SK-N-SH (cell line): ENCODE measurements around the gene RUFY2. TPM values are rescaled to one million over a fixed set of nuclear protein-coding genes. Genes with fewer than 3 reads are reported as not detected.

Source experiments
- CTCF ChIA-PET: fragments of 300-600, 350-600 bp; formaldehyde crosslinking; extraction: SDS; loops from one replicate; lab custom pipeline; 2021; lab: Yijun Ruan, JAX
- POLR2A ChIA-PET: fragments of 350-600 bp; sonication (Branson Sonifier 250); formaldehyde crosslinking; extraction: SDS; loops from one replicate; lab custom pipeline; 2020; ENCODE audit warnings: antibody characterized with exemption, inconsistent platforms; lab: Yijun Ruan, JAX
- DNase-seq: peaks from one replicate; pipeline ENCODE4 v3.0.0; 2012
- H2AFZ ChIP-seq: fragments of 200-600 bp; sonication (generic); 2 replicates; pipeline ENCODE4 v1.8.1; 2016; ENCODE audit warnings: antibody characterized with exemption, mild to moderate bottlenecking, low read depth
- H3F3A ChIP-seq: fragments of 200-600 bp; sonication (generic); replicated peaks from 2 replicates; pipeline ENCODE3; 2016; ENCODE audit warnings: antibody characterized with exemption, mild to moderate bottlenecking; ENCODE audit not compliant: insufficient read depth
- H3K27ac ChIP-seq, 2 experiments: fragments of 200-500 bp in 1 of 2; fragments of 200-600 bp in 1 of 2; sonication (Bioruptor generic) in 1 of 2; sonication (generic), shearing (Covaris generic) in 1 of 2; 2 replicates each; pipeline versions ENCODE4 v1.5.1 to v1.6.1; 2014 to 2016; ENCODE audit warnings: low read depth in 2 of 2, inconsistent platforms in 1 of 2, low read length in 1 of 2, mild to moderate bottlenecking in 1 of 2, mixed read lengths in 1 of 2
- H3K27me3 ChIP-seq: fragments of 200-600 bp; sonication (generic), shearing (Covaris generic); 2 replicates; pipeline ENCODE4 v1.6.1; 2016; ENCODE audit warnings: mixed run types; ENCODE audit not compliant: insufficient read depth
- H3K36me3 ChIP-seq, 2 experiments: fragments of 200-500 bp in 1 of 2; fragments of 200-600 bp in 1 of 2; sonication (Bioruptor generic) in 1 of 2; sonication (generic) in 1 of 2; replicated peaks in 1 of 2; 2 replicates each; pipeline versions ENCODE3 to v1.5.1; 2014 to 2016; ENCODE audit warnings: low read length in 1 of 2, mild to moderate bottlenecking in 1 of 2; ENCODE audit not compliant: insufficient read depth in 2 of 2, control insufficient read depth in 1 of 2
- H3K4me1 ChIP-seq, 2 experiments: fragments of 200-500 bp in 1 of 2; fragments of 200-600 bp in 1 of 2; sonication (Bioruptor generic) in 1 of 2; sonication (generic), shearing (Covaris generic) in 1 of 2; 2 replicates each; pipeline versions ENCODE4 v1.5.1 to v1.6.1; 2014 to 2016; ENCODE audit warnings: low read depth in 1 of 2, low read length in 1 of 2, mixed run types in 1 of 2; ENCODE audit not compliant: insufficient read depth in 2 of 2, control insufficient read depth in 1 of 2
- H3K4me2 ChIP-seq: fragments of 200-600 bp; sonication (generic), shearing (Covaris generic); 2 replicates; pipeline ENCODE4 v1.6.1; 2017; ENCODE audit warnings: mixed run types
- H3K4me3 ChIP-seq, 2 experiments: fragments of 200-500 bp in 1 of 2; fragments of 200-600 bp in 1 of 2; sonication (Bioruptor generic) in 1 of 2; sonication (generic), shearing (Covaris generic) in 1 of 2; 2 replicates each; pipeline versions ENCODE4 v1.5.1 to v1.8.1; 2014 to 2016; ENCODE audit warnings: low read depth in 2 of 2, inconsistent platforms in 1 of 2, low read length in 1 of 2, mild to moderate bottlenecking in 1 of 2, mixed read lengths in 1 of 2, moderate library complexity in 1 of 2
- H3K79me2 ChIP-seq: fragments of 200-600 bp; sonication (generic); 2 replicates; pipeline ENCODE4 v1.8.1; 2017; ENCODE audit warnings: mild to moderate bottlenecking; ENCODE audit not compliant: insufficient read depth
- H3K9ac ChIP-seq: fragments of 200-600 bp; sonication (generic); 2 replicates; pipeline ENCODE4 v1.6.1; 2017; ENCODE audit warnings: mixed run types
- H3K9me2 ChIP-seq: fragments of 200-600 bp; sonication (generic); 2 replicates; pipeline ENCODE4 v1.6.1; 2017; ENCODE audit warnings: mixed run types
- H3K9me3 ChIP-seq: fragments of 200-600 bp; sonication (generic); 2 replicates; pipeline ENCODE4 v1.6.1; 2017; ENCODE audit warnings: mixed run types, mild to moderate bottlenecking, moderate library complexity
- H4K20me1 ChIP-seq: fragments of 200-600 bp; sonication (generic); 2 replicates; pipeline ENCODE4 v1.6.1; 2017; ENCODE audit warnings: mild to moderate bottlenecking, mixed run types; ENCODE audit not compliant: insufficient read depth
- ELF1 ChIP-seq: IDR thresholded peaks from 2 replicates; pipeline ENCODE4 v1.4.0; 2012
- FOXJ3 ChIP-seq: sonication (generic); formaldehyde crosslinking; IDR thresholded peaks from 2 replicates; pipeline ENCODE4 v1.5.1; 2020; ENCODE audit warnings: mild to moderate bottlenecking, missing genetic modification reagents
- FOXM1 ChIP-seq: IDR thresholded peaks from 2 replicates; pipeline ENCODE4 v1.4.0; 2012; ENCODE audit warnings: low read depth, mild to moderate bottlenecking
- GATA2 ChIP-seq: sonication (generic); formaldehyde crosslinking; IDR thresholded peaks from 2 replicates; pipeline ENCODE4 v1.5.0; 2020; ENCODE audit warnings: mild to moderate bottlenecking, missing genetic modification reagents
- IRF3 ChIP-seq: fragments of 150-350 bp; IDR thresholded peaks from 2 replicates; pipeline ENCODE4 v1.6.1; 2016; ENCODE audit warnings: mild to moderate bottlenecking, low read depth, low read length
- JUND ChIP-seq: IDR thresholded peaks from 2 replicates; pipeline ENCODE4 v1.4.0; 2012
- MAX ChIP-seq: IDR thresholded peaks from 2 replicates; pipeline ENCODE4 v1.4.0; 2012; ENCODE audit warnings: low read depth
- MEF2A ChIP-seq: IDR thresholded peaks from 2 replicates; pipeline ENCODE4 v1.4.0; 2012; ENCODE audit warnings: low read depth, borderline replicate concordance
- MXI1 ChIP-seq: IDR thresholded peaks from 2 replicates; pipeline ENCODE4 v1.6.1; 2012; ENCODE audit warnings: mild to moderate bottlenecking, low read depth, low read length, improper control_type of control experiment
- POLR2AphosphoS5 ChIP-seq: IDR thresholded peaks from 2 replicates; pipeline ENCODE4 v1.6.1; 2012; ENCODE audit warnings: low read depth, low read length
- RFX5 ChIP-seq: IDR thresholded peaks from 2 replicates; pipeline ENCODE4 v1.6.1; 2012; ENCODE audit warnings: mild to moderate bottlenecking, improper control_type of control experiment, low read length
- RXRA ChIP-seq: IDR thresholded peaks from 2 replicates; pipeline ENCODE4 v1.4.0; 2012; ENCODE audit warnings: low read depth, mild to moderate bottlenecking, borderline replicate concordance
- SMC3 ChIP-seq: IDR thresholded peaks from 2 replicates; pipeline ENCODE4 v1.6.1; 2012; ENCODE audit warnings: low read depth, low read length, improper control_type of control experiment
- YY1 ChIP-seq: IDR thresholded peaks from 2 replicates; pipeline ENCODE4 v1.4.0; 2012; ENCODE audit warnings: low read depth, mild to moderate bottlenecking
- WGBS: methylation state at CpG from one replicate; pipeline ENCODE4 v1.1.6; 2017; ENCODE audit warnings: low lambda C conversion rate; 5-methylcytosine and 5-hydroxymethylcytosine counted together
- polyA plus RNA-seq, 3 experiments: library from polyadenylated mRNA; depleted of rRNA; stranded (reverse); fragments of >200 nt; gene quantifications; 2 replicates each; pipeline ENCODE4 v1.2.3, GENCODE V29; 2012
- TF ChIP-seq, protein P1 (sequence below): fragments of 200-600 bp; sonication (generic); IDR thresholded peaks from 2 replicates; pipeline ENCODE4 v1.6.1; 2017; ENCODE audit warnings: antibody characterized with exemption, mild to moderate bottlenecking, moderate library complexity
- TF ChIP-seq, protein P2 (sequence below): fragments of 150-350 bp; IDR thresholded peaks from 2 replicates; pipeline ENCODE4 v1.6.1; 2017; ENCODE audit warnings: antibody characterized with exemption, low read length, low read depth, borderline replicate concordance
- TF ChIP-seq, protein P3 (sequence below): IDR thresholded peaks from 2 replicates; pipeline ENCODE4 v1.4.0; 2012; ENCODE audit warnings: low read depth, borderline replicate concordance

RUFY2 gene
- polyA plus RNA-seq, 1 of the 3 experiments (the other 2 are of a cell fraction) = 6.2 TPM

- TF ChIP-seq, protein P1, sequence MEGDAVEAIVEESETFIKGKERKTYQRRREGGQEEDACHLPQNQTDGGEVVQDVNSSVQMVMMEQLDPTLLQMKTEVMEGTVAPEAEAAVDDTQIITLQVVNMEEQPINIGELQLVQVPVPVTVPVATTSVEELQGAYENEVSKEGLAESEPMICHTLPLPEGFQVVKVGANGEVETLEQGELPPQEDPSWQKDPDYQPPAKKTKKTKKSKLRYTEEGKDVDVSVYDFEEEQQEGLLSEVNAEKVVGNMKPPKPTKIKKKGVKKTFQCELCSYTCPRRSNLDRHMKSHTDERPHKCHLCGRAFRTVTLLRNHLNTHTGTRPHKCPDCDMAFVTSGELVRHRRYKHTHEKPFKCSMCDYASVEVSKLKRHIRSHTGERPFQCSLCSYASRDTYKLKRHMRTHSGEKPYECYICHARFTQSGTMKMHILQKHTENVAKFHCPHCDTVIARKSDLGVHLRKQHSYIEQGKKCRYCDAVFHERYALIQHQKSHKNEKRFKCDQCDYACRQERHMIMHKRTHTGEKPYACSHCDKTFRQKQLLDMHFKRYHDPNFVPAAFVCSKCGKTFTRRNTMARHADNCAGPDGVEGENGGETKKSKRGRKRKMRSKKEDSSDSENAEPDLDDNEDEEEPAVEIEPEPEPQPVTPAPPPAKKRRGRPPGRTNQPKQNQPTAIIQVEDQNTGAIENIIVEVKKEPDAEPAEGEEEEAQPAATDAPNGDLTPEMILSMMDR = no peak
- TF ChIP-seq YY1 (no peak), POLR2AphosphoS5 (no peak), MXI1 (no peak), FOXM1 (no peak)
Observed at GRCh38 chr10:68342909-68343516, 64.1 kb downstream of the RUFY2 start (continued).

GRCh38 chr10:68340358-68341080, 66.6 kb downstream of the RUFY2 start:
- H3K27me3 ChIP-seq = no peaks in the 10 kb centered on the region
- no peak overlapping the region for H3K4me2 ChIP-seq
- peaks cover 84% of the 10 kb centered on the region for H3K79me2 ChIP-seq
- POLR2A ChIA-PET = no interaction called here
- H3K9ac ChIP-seq = no peak overlapping the region
- peaks cover 84% of the 10 kb centered on the region for H4K20me1 ChIP-seq
- no peaks in the 10 kb centered on the region for H3K9me3 ChIP-seq
- 94% methylated on average over 8 of the region's 8 CpGs for WGBS
- no peak overlapping the region for H3K27ac ChIP-seq
- no peak overlapping the region for H3K4me3 ChIP-seq
- H3K9me2 ChIP-seq = no peaks in the 10 kb centered on the region
- H3F3A ChIP-seq = peaks cover 64% of the 10 kb centered on the region
- no peak for DNase-seq
- peaks cover 13% of the 10 kb centered on the region in 2 experiments; a peak in 3 of 4 replicates for H3K4me1 ChIP-seq
- H3K36me3 ChIP-seq = peaks cover 91 to 96% of the 10 kb centered on the region in 2 experiments
- TF ChIP-seq GATA2 (CRISPR knock-in tag) (no peak), MEF2A (no peak), RXRA (no peak), ELF1 (no peak), RFX5 (no peak)
- CTCF ChIA-PET = interaction anchor here (1.2 to 2.2 kb wide), 4 partner anchors 8 to 128 kb away, joined by 3 to 13 read pairs (median 8); partner anchors contain the start of gene PBLD
- no peak overlapping the region for H2AFZ ChIP-seq

DNA sequence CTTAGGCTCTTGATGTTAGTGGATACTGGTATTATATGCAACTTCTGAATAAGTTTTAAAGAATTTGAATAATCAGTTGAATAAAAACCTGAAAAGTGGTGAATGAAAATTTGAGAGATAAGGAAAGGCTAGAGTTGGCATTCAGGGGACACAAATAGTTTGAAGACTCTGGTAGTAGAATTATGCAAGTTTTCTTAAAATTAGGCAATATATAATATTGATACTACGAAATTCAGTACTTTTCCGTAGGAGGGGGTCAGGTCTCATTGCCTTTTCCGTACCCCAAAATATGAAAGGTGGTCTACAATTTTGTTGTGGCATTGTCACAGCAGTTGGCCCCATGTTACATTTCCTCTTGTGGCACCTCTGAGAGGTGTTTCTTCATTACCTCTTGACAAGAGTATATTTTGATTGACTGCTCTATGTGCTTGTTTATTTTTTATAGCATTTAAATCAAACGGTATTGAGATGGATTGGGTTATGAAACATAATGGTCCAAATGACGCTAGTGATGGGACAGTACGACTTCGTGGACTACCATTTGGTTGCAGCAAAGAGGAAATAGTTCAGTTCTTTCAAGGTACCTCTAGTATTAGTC, 70.2 kb downstream of the RUFY2 start:
- no peaks in the 10 kb centered on the region for H3K9me2 ChIP-seq
- H3F3A ChIP-seq = peaks cover 37% of the 10 kb centered on the region
- no peaks in the 10 kb centered on the region for H3K27me3 ChIP-seq
- no peak overlapping the region; a peak in 1 of 4 replicates for H3K4me3 ChIP-seq
- peak overlapping the region; percentile 76 for H3K4me2 ChIP-seq
- no peak overlapping the region for H3K9ac ChIP-seq
- H2AFZ ChIP-seq = no peak overlapping the region
- ChIA-PET CTCF (interaction anchor here (0.6 kb wide), 1 partner anchor 11 kb away, joined by 3 read pairs; no protein-coding TSS in a partner anchor), POLR2A (no interaction called here)
- 90% methylated on average over 7 of the region's 7 CpGs for WGBS
- H3K27ac ChIP-seq = no peak overlapping the region
- H4K20me1 ChIP-seq = peaks cover 90% of the 10 kb centered on the region
- no peaks in the 10 kb centered on the region for H3K9me3 ChIP-seq
- peaks cover 61 to 63% of the 10 kb centered on the region in 2 experiments for H3K36me3 ChIP-seq
- no peak for DNase-seq
- peaks cover 99% of the 10 kb centered on the region for H3K79me2 ChIP-seq
- H3K4me1 ChIP-seq = peaks cover 14 to 23% of the 10 kb centered on the region in 2 experiments; a peak in 3 of 4 replicates
- TF ChIP-seq, protein P2, sequence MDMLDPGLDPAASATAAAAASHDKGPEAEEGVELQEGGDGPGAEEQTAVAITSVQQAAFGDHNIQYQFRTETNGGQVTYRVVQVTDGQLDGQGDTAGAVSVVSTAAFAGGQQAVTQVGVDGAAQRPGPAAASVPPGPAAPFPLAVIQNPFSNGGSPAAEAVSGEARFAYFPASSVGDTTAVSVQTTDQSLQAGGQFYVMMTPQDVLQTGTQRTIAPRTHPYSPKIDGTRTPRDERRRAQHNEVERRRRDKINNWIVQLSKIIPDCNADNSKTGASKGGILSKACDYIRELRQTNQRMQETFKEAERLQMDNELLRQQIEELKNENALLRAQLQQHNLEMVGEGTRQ = no peak
- no peak for TF ChIP-seq MAX
- TF ChIP-seq SMC3 = no peak
- TF ChIP-seq FOXJ3 (CRISPR knock-in tag) = no peak
- TF ChIP-seq, protein P3, sequence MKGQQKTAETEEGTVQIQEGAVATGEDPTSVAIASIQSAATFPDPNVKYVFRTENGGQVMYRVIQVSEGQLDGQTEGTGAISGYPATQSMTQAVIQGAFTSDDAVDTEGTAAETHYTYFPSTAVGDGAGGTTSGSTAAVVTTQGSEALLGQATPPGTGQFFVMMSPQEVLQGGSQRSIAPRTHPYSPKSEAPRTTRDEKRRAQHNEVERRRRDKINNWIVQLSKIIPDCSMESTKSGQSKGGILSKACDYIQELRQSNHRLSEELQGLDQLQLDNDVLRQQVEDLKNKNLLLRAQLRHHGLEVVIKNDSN = no peak
- TF ChIP-seq IRF3 = no peak
- TF ChIP-seq, protein P1 = no peak
- no peak for TF ChIP-seq JUND
